ENCODE results near the gene ZFYVE1.
"Not testable (repeated sequence)": the region's sequence is repeated elsewhere in the genome, so short reads cannot be mapped to it uniquely, and the experiment has no call there.

DNA sequence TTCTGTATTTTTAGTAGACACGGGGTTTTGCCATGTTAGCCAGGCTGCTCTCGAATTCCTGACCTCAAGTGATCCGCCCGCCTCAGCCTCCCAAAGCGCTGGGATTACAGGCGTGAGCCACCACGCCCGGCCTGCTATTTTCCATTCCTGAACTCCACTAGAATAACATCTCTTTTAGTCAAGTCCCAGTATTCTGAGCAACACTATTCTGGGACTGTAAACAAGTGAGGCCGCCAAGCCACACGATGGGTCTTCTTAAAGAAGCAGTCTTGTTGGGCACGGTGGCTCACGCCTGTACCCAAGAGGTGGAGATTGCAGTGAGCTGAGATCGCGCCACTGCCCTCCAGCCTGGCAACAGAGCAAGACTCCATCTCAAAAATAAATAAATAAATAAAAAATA, 11.4 kb downstream of the ZFYVE1 start:
- TF ChIP-seq, protein P1, sequence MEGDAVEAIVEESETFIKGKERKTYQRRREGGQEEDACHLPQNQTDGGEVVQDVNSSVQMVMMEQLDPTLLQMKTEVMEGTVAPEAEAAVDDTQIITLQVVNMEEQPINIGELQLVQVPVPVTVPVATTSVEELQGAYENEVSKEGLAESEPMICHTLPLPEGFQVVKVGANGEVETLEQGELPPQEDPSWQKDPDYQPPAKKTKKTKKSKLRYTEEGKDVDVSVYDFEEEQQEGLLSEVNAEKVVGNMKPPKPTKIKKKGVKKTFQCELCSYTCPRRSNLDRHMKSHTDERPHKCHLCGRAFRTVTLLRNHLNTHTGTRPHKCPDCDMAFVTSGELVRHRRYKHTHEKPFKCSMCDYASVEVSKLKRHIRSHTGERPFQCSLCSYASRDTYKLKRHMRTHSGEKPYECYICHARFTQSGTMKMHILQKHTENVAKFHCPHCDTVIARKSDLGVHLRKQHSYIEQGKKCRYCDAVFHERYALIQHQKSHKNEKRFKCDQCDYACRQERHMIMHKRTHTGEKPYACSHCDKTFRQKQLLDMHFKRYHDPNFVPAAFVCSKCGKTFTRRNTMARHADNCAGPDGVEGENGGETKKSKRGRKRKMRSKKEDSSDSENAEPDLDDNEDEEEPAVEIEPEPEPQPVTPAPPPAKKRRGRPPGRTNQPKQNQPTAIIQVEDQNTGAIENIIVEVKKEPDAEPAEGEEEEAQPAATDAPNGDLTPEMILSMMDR (IDR thresholded peaks at IDR 0.05): not testable (repeated sequence)
- TF ChIP-seq ZFX (IDR thresholded peaks at IDR 0.05; ENCODE audit: borderline replicate concordance): not testable (repeated sequence)
